CD14-positive monocyte (primary cell): Measurements from ENCODE around the gene LGR4. TPM values are rescaled to one million over a fixed set of nuclear protein-coding genes. Genes with fewer than 3 reads are reported as not detected.
A peak's percentile ranks its signal among the peaks of the same experiment; 100 is the strongest.

Experiments used
- DNase-seq, 3 donors: peaks; one replicate each; pipeline ENCODE4 v3.0.0-alpha.2; 2011 to 2022
- H2AFZ ChIP-seq: 2 replicates; pipeline ENCODE4 v1.6.0; 2012; ENCODE audit warnings: mild to moderate bottlenecking, low read depth, low read length, inconsistent platforms; ENCODE audit not compliant: insufficient read depth, poor library complexity, severe bottlenecking
- H3K27ac ChIP-seq, 2 donors: 1 replicate in 1 of 2; 2 replicates in 1 of 2; pipeline ENCODE4 v1.5.1; 2012 to 2013; ENCODE audit warnings: low read length in 2 of 2, control low read depth in 1 of 2, inconsistent platforms in 1 of 2, low read depth in 1 of 2, mild to moderate bottlenecking in 1 of 2
- H3K27me3 ChIP-seq, 2 donors: one replicate each; pipeline versions ENCODE4 v1.6.0 to v1.6.1; 2011 to 2013; ENCODE audit warnings: low read length in 2 of 2; ENCODE audit not compliant: control insufficient read depth in 2 of 2, insufficient read depth in 2 of 2
- H3K36me3 ChIP-seq, 2 donors: replicated peaks in 1 of 2; 1 replicate in 1 of 2; 2 replicates in 1 of 2; pipeline versions ENCODE4 v1.5.1 to v1.6.1; 2012 to 2013; ENCODE audit warnings: low read length in 2 of 2, control low read depth in 1 of 2, inconsistent platforms in 1 of 2, mild to moderate bottlenecking in 1 of 2; ENCODE audit not compliant: insufficient read depth in 2 of 2, control insufficient read depth in 1 of 2
- H3K4me1 ChIP-seq, 2 donors: 1 replicate in 1 of 2; 2 replicates in 1 of 2; pipeline versions ENCODE4 v1.5.1 to v1.6.1; 2012 to 2013; ENCODE audit warnings: low read length in 2 of 2, control low read depth in 1 of 2, inconsistent platforms in 1 of 2, mild to moderate bottlenecking in 1 of 2, moderate library complexity in 1 of 2; ENCODE audit not compliant: insufficient read depth in 2 of 2, control insufficient read depth in 1 of 2
- H3K4me2 ChIP-seq: replicated peaks from 2 replicates; pipeline ENCODE3; 2012; ENCODE audit warnings: low read length, moderate library complexity, mild to moderate bottlenecking; ENCODE audit not compliant: poor library complexity, severe bottlenecking; ENCODE audit errors: extremely low read depth
- H3K4me3 ChIP-seq, 3 experiments: fragments of 200-600 bp in 1 of 3; sonication (generic) in 1 of 3; replicated peaks in 1 of 3; 1 replicate in 2 of 3; 2 replicates in 1 of 3; pipeline ENCODE4 v1.5.1; 2011 to 2013; ENCODE audit warnings: low read length in 3 of 3, mild to moderate bottlenecking in 3 of 3, control low read depth in 2 of 3, low read depth in 2 of 3, inconsistent platforms in 1 of 3, moderate library complexity in 1 of 3
- H3K79me2 ChIP-seq: 2 replicates; pipeline ENCODE4 v1.6.0; 2012; ENCODE audit warnings: mild to moderate bottlenecking, control low read depth, inconsistent platforms, low read length, moderate library complexity; ENCODE audit not compliant: insufficient read depth
- H3K9ac ChIP-seq: 2 replicates; pipeline ENCODE4 v1.6.0; 2017; ENCODE audit warnings: low read length, mild to moderate bottlenecking; ENCODE audit not compliant: insufficient read depth, poor library complexity, severe bottlenecking
- H3K9me3 ChIP-seq, 2 donors: replicated peaks in 1 of 2; 1 replicate in 1 of 2; 2 replicates in 1 of 2; pipeline versions ENCODE4 v1.5.1 to v1.6.1; 2012 to 2013; ENCODE audit warnings: low read length in 2 of 2, control low read depth in 1 of 2; ENCODE audit not compliant: control insufficient read depth in 1 of 2, insufficient read depth in 1 of 2
- H4K20me1 ChIP-seq: 2 replicates; pipeline ENCODE4 v1.6.0; 2012; ENCODE audit warnings: mild to moderate bottlenecking, low read length, control low read depth, moderate library complexity; ENCODE audit not compliant: insufficient read depth
- H3K27ac Mint-ChIP-seq, 7 donors: one replicate each; pipeline ENCODE4 v1.8.0; 2020; ENCODE audit warnings: mild to moderate bottlenecking in 7 of 7, mixed read lengths in 7 of 7, moderate library complexity in 6 of 7, inconsistent platforms in 2 of 7
- H3K27me3 Mint-ChIP-seq, 3 donors: one replicate each; pipeline ENCODE4 v1.8.0; 2021 to 2022; ENCODE audit warnings: low read depth in 3 of 3, mild to moderate bottlenecking in 3 of 3, mixed read lengths in 3 of 3, moderate library complexity in 3 of 3, inconsistent platforms in 1 of 3
- H3K36me3 Mint-ChIP-seq, 2 donors: one replicate each; pipeline ENCODE4 v1.8.0; 2020; ENCODE audit warnings: mixed read lengths in 2 of 2, inconsistent platforms in 1 of 2, mild to moderate bottlenecking in 1 of 2
- H3K4me1 Mint-ChIP-seq: one replicate; pipeline ENCODE4 v1.8.0; 2020; ENCODE audit warnings: mild to moderate bottlenecking, mixed read lengths
- H3K4me3 Mint-ChIP-seq, 2 donors: one replicate each; pipeline ENCODE4 v1.8.0; 2020; ENCODE audit warnings: mild to moderate bottlenecking in 2 of 2, mixed read lengths in 2 of 2, moderate library complexity in 1 of 2
- H3K9me3 Mint-ChIP-seq, 7 donors: one replicate each; pipeline ENCODE4 v1.8.0; 2020 to 2022; ENCODE audit warnings: mixed read lengths in 7 of 7, mild to moderate bottlenecking in 6 of 7, moderate library complexity in 6 of 7, inconsistent platforms in 2 of 7
- CTCF ChIP-seq: fragments of 200-600 bp; IDR thresholded peaks from one replicate; pipeline ENCODE4 v1.8.0; 2022; ENCODE audit warnings: antibody characterized with exemption, mild to moderate bottlenecking
- WGBS: methylation state at CpG from one replicate; pipeline ENCODE4 v1.1.5; 2013; ENCODE audit warnings: missing lambda C conversion rate; ENCODE audit not compliant: insufficient coverage; 5-methylcytosine and 5-hydroxymethylcytosine counted together
- intact Hi-C, 2 donors: fragments of 100-400 bp; cut with micrococcal nuclease; formaldehyde crosslinking; loops; one replicate each; pipeline versions ENCODE4 v1.15.0 to v1.15.1; 2023
- polyA plus RNA-seq, 3 donors: library from polyadenylated mRNA; depleted of rRNA in 1 of 3; unstranded in 2 of 3; stranded (reverse) in 1 of 3; fragments of 300-500 nt in 2 of 3; fragments of >200 nt in 1 of 3; fragmentation: Illumina TruSeq in 2 of 3; gene quantifications; 1 replicate in 2 of 3; 2 replicates in 1 of 3; pipeline ENCODE4 v1.2.3, GENCODE V29; 2012 to 2021

LGR4 gene
- polyA plus RNA-seq, 3 donors: 0.67 to 0.92 (median 0.72) TPM

- Histone ChIP-seq H3K4me1 (no peaks in the 10 kb centered on the region), H3K36me3 (peaks cover 3 to 10% of the 10 kb centered on the region in 2 donors), H3K79me2 (no peaks in the 10 kb centered on the region), H3K9me3 (no peaks in the 10 kb centered on the region), H3K9ac (no peak overlapping the region), H2AFZ (no peak overlapping the region), H3K4me2 (no peak overlapping the region), H3K4me3 (no peak overlapping the region), H4K20me1 (no peaks in the 10 kb centered on the region), H3K27me3 (no peaks in the 10 kb centered on the region), H3K27ac (no peak overlapping the region)
- intact Hi-C loops: loop anchor here (5.0 to 10.0 kb wide), 4 partner anchors 121 to 1201 kb away; partner anchors contain the start of gene CCDC34 (in 1 of the 2)
- peak; percentile 90 for TF ChIP-seq CTCF
- H3K36me3 Mint-ChIP-seq: peaks cover 4 to 7% of the 10 kb centered on the region in 2 donors
- H3K9me3 Mint-ChIP-seq: no peaks in the 10 kb centered on the region
- H3K4me3 Mint-ChIP-seq: no peak overlapping the region
- 67% methylated on average over 2 of the region's 4 CpGs for WGBS
- H3K27me3 Mint-ChIP-seq: peaks cover 0 to 1% (median 0%) of the 10 kb centered on the region in 3 donors
- H3K4me1 Mint-ChIP-seq: no peaks in the 10 kb centered on the region
- H3K27ac Mint-ChIP-seq: no peak overlapping the region
- DNase-seq: peak in 2 of 3 donors; percentile 37 to 48
Measured at GRCh38 chr11:27485930-27486773, 13.6 kb upstream of the LGR4 start.

DNA sequence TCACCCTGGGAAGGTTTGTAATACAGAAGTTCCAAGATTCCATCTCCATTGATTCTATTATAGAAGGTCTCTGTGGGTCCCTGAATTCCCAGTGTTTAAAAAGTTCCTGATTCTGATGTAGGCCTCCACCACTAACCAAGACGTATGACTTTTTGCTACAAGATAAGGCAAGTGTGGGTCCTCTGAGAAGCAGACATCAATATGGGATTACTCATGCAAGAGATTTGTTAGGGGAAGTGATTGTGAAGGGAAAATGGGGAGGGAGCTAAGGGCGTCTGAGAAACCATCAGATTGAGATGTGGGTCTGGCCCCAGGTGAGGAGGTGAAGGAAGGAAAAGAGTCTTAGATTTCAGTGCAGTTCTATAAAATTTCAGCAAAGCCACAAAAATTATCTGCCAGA, 10.2 kb upstream of the LGR4 start:
- H3K27ac Mint-ChIP-seq: no peak overlapping the region
- no peaks in the 10 kb centered on the region for H3K36me3 ChIP-seq
- H3K9ac ChIP-seq: no peak overlapping the region
- H3K4me3 ChIP-seq: no peak overlapping the region
- H3K4me3 Mint-ChIP-seq: no peak overlapping the region
- 78% methylated on average over 1 of the region's 2 CpGs for WGBS
- H4K20me1 ChIP-seq: no peaks in the 10 kb centered on the region
- H3K9me3 ChIP-seq: no peaks in the 10 kb centered on the region
- intact Hi-C loops: loop anchor here (10.0 kb wide), 3 partner anchors 118 to 1198 kb away; partner anchors contain the start of gene CCDC34 (in 1 of the 2)
- no peaks in the 10 kb centered on the region for H3K36me3 Mint-ChIP-seq
- no peaks in the 10 kb centered on the region for H3K27me3 ChIP-seq
- no peak for DNase-seq
- no peak overlapping the region for H3K4me2 ChIP-seq
- no peaks in the 10 kb centered on the region for H3K4me1 Mint-ChIP-seq
- no peak overlapping the region for H2AFZ ChIP-seq
- TF ChIP-seq CTCF: no peak
- H3K9me3 Mint-ChIP-seq: no peaks in the 10 kb centered on the region
- H3K27me3 Mint-ChIP-seq: no peaks in the 10 kb centered on the region
- no peak overlapping the region for H3K27ac ChIP-seq
- H3K79me2 ChIP-seq: no peaks in the 10 kb centered on the region
- H3K4me1 ChIP-seq: no peaks in the 10 kb centered on the region
